WI38 (cell line): ENCODE measurements around the gene SGCD.

Source experiments
- H3K4me3 ChIP-seq: 2 replicates; pipeline ENCODE4 v1.5.1; 2011; ENCODE audit warnings: low read depth, mild to moderate bottlenecking, control low read depth, low read length
- CTCF ChIP-seq: IDR thresholded peaks from 2 replicates; pipeline ENCODE4 v1.5.1; 2012; ENCODE audit warnings: low read depth, mild to moderate bottlenecking, control low read depth, low read length

The SGCD gene

GRCh38 chr5:156584871-156585270, 257.9 kb downstream of the SGCD start:
- no peak for TF ChIP-seq CTCF
- H3K4me3 ChIP-seq = no peak overlapping the region

GRCh38 chr5:156585999-156586398, 259.0 kb downstream of the SGCD start:
- no peak overlapping the region for H3K4me3 ChIP-seq
- TF ChIP-seq CTCF = no peak

DNA sequence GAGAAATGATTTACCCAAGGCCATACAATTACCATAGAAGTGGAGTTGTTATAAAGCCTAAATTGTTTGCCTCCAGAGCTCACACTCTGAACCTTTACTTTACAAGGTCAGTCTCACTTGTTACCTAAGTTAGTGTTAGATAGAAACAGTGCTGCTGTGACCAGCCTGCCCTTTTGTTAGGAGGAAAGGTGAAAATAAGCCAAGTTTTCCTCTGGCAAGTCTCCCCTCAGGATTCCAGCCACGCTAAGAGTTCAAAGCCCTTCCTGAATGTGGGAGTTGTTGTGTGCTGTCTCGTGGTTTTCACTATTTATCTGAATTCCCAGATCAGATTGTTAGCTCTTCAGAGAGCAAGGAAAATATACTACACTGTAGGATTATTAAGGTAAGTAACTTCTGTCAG, 260.0 kb downstream of the SGCD start:
- no peak for TF ChIP-seq CTCF
- no peak overlapping the region for H3K4me3 ChIP-seq

DNA sequence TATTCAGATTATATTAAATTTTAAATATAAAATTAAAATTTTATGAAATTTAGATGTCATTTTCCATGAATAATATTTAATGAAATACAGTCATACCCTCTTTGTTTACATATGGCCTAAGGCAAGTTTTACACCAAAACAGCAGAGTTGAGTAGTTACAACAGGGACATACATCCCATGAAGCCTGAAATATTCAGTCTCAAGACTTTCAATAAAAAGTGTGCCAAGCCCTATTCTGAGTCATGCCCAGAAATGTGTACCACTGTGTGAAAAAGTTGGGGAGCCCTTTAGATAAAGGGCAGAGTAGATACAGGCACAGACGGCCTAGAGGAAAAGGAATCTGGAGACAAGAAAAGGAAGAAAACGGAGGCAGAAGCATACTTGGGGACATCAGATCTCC, 261.3 kb downstream of the SGCD start:
- TF ChIP-seq CTCF = no peak
- no peak overlapping the region for H3K4me3 ChIP-seq

DNA sequence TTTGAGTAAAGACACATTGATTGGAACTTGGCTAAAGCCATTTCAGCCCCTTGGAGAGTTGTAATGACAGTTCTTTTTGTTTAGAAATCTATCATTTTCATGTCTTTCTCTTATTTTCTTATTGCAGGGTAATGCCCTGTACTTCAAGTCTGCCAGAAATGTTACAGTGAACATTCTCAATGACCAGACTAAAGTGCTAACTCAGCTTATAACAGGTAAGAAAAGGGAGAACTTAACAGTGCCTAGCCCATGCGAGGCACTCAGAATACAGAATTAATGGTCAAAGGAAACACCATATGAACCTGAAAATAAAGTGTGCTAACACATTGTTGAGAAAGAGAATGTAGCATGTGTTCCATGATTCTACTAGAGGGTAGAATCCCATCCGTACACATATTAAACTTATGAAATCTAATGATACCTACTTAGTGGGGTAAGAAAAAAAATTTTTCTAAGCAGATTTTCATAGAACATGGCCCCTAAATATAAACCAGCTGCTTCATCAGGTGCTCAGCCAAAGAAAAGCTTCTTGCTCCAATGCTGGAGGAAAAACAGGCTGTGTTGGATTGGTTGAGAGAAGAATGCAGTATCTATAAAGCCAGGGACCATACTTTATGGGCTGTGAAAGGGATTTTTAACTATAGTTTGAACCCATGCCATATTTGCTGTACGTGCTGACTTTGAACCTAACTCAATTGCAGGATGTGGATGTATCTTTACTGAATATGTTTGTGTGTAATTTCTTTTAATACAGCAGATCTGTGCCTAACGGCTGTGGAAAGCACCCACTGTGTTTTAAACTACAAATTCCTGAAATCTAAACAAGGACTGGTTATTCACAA, 262.4 kb downstream of the SGCD start:
- TF ChIP-seq CTCF = no peak
- H3K4me3 ChIP-seq = no peak overlapping the region

- TF ChIP-seq CTCF = no peak
Observed at GRCh38 chr5:156589946-156590216, 262.9 kb downstream of the SGCD start.

GRCh38 chr5:156590978-156591377, 264.0 kb downstream of the SGCD start:
- TF ChIP-seq CTCF = no peak
- H3K4me3 ChIP-seq = no peak overlapping the region

More at GRCh38 chr5:156589946-156590216, 262.9 kb downstream of the SGCD start:
- H3K4me3 ChIP-seq = no peak overlapping the region
